AG20443 (cell line): ENCODE data around the gene NYAP2.
A peak's percentile ranks its signal among the peaks of the same experiment; 100 is the strongest.

Experiments
- DNase-seq: peaks from one replicate; pipeline ENCODE4 v3.0.0; 2012; ENCODE audit warnings: low spot score, mixed read lengths

The NYAP2 gene

DNA sequence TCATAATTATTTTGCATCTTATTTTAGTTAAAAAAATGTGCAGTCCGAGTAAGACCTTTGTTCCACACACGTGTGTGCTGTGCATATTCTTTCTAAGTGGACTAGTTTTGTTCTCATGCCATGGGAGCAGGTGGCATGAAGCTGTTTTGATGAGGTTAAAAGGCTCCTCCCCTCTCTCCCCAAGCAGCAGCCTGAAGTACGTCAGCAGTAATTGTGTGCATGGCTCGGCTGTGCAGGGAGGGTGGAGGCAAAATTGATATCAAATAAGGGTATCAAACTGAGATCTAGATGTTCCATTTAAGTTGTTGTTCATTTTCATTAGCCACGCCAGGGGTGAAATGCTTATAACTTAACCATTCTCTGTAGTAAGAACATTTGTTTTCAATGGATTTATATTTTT lies at the start of gene NYAP2:
Gene NYAP2, plus strand, starts transcription at position 207 of the 400 bp plus-strand sequence. CDS start 9,171 bp downstream, outside the sequence.
- no peak for DNase-seq

GRCh38 chr2:225353579-225354085 lies 45.9 kb upstream of the NYAP2 start:
- no peak for DNase-seq

DNA sequence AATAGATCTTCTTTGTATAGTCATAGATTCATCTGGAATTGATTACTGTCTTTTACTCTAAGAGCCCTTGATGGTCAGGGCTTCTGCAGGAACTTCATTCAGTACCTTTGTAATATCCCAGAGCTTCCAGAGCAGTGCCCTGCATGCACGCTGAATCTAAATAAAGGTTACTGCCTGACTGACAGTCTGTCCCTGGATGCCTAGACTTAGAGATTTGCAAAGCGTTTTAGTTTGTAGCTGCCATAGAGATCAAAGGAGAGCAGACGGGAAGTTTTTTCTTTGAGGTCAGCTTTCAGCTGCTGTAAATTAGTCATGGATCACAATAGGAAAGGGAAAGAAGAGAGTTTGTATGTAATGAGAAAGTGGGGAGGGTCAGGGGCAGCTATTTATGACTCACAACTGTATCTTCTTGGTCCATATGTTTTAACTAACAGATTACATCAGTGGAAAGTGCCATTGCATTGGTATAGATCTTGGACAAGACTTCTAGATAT lies 45.2 kb upstream of the NYAP2 start:
- no peak for DNase-seq

GRCh38 chr2:225355788-225356187 lies 43.7 kb upstream of the NYAP2 start:
- DNase-seq: no peak

DNA sequence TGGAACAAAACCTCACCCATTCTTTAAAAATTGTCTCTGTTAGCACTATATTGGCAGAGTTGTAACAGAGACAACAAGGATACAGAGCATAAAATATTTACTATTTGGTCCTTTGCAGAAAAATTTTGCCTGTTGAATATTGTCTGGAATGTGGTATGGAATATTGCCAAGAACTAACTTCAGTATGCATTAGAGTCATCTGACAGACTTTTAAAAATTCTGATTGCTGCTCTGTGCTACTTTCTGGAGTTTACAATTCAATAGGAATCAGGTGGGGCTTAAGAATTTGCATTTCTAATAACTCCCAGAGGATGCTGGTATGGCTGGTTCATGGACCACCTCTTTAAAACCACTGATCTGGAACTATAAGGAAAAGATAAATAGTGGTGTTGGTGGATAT lies 32.8 kb upstream of the NYAP2 start:
- no peak for DNase-seq

- no peak for DNase-seq
These were observed 32.0 kb upstream of the NYAP2 start for GRCh38 chr2:225367482-225367881.

DNA sequence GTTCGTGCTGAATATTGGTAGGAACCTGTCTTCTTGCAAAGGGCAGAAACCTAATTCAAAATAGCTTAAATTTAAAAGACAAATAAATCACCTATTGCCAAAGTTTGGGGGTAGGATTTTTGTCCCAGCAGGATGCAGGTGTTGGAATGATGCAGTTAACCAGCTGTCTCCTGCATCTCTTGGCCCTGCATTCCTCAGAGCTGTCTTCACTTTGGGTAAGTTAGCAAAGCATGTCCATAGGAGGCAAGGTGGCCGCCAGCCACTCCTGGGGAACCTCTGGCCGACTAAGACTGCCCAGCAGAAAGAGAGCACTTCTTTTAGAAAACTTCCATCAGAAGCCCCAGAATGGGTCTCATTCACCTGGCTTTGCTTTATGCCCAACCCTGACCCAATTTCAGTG lies 20.5 kb upstream of the NYAP2 start:
- no peak for DNase-seq

DNA sequence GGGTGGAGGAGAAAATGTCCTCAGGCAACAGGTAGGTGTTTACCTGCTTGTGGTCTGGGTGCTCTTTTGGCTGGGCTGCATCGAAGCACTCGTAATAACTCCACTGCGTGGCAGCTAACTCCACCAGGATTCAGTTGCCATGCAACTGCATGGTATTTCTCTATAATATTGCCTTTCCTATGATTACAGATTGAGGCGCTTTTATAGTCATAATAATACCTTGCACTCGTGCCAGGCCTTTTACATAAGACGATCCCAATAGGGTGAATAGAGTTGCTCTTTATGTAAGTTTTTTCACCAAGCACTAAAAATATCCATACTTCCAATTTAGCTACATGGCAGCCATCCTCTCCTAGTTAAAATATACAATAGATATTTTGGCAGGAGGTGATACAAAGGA lies 19.7 kb upstream of the NYAP2 start:
- DNase-seq: no peak

DNA sequence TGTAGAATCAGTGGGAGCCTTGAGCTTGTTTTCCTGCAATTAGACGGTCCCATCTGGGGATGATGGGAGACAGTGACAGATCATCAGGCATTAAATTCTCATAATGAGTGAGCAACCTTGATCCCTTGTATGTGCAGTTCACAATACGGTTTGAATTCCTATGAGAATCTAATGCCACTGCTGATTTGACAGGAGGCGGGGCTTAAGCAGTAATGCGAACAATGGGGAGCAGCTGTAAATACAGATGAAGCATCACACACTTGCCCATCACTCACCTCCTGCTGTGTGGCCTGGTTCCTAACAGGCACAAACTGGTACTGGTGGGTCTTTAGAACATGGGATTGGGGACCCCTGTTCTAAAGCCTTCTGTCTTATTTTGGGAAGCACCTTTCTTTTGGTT lies 17.9 kb upstream of the NYAP2 start:
- no peak for DNase-seq

- no peak for DNase-seq
These were observed 1.1 kb upstream of the NYAP2 start for GRCh38 chr2:225398372-225398771.

GRCh38 chr2:225400060-225400511 lies 576 bp downstream of the NYAP2 start:
- peak; percentile 60 for DNase-seq

DNA sequence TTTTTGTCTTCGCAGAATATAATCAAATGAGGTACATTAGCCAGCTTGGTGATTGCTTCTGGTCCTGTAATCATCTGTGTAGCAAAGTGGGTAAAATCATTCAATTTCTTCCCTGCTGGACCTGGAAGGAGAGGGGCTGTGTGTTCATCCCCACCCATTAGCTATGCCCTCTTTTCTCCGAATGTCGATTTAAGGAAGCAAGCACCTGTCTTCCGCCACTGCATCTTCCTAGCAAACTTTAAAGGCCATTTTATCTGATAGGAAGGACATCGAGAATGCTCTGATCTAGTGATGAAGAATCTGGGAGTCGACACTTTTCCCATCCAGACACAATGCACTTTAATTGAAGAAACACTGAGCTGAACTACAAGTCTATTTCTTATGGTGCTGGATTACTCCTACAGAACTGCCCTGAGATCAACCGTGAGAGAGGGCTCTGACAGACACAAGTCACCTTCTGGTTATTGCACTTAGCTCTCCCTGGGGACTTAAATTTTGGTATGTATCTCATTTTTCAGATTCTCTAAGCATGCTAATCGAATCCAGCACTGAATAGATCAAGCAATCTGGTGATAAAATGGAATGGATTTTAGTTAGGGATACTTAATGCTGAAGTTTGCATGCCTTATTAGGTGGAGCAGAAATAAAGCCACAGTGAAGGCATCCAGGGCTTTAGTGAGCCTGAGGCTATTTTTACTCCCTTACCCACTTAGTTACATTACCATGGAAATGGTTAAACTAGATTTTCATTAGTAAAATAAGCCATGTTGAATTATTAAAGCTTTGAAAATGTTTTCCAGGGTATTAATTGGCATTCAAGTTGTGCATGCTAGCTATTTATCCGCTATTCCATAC lies 1.3 kb downstream of the NYAP2 start:
- no peak for DNase-seq

GRCh38 chr2:225402210-225402776 lies 2.8 kb downstream of the NYAP2 start:
- no peak for DNase-seq

GRCh38 chr2:225411452-225411851 lies 11.9 kb downstream of the NYAP2 start:
- DNase-seq: no peak

- no peak for DNase-seq
These were observed 14.3 kb downstream of the NYAP2 start for GRCh38 chr2:225413786-225414185.

DNA sequence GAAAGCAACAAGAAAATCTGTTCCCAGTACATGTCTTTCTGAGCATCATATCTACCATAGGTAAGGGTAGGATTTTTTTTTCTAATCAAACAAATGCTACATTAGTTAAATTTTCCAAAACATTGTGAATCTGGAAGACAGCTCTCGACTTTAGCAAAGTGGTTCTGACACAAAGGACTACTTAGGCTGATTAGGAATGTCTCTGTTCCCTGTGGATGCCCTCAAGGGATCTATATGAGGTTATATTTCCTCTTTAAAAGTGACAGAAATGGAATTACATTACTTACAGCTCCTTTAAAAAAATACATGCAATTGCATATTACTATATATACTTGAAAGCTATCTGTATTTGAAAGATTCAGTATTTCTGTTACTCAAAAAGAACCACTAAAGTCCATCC lies 15.4 kb downstream of the NYAP2 start:
- DNase-seq: no peak

DNA sequence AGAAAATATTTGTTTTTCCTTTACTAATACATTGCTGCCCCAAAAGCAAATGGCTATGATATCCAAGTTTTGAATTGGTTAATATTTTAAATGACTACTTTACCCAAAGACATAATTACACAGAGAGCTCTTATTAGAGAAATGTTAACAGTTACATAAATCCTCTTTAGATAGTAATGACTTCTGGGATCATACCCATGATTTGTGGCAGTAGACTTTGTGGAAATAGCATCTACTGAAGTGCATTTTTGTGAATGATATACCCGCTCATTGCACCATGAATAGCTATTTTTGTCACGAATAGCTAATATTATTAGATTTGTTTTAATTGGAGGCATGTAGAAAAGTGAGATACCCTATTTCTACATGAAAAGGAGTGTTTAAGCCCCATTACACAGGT lies 15.8 kb downstream of the NYAP2 start:
- DNase-seq: no peak

DNA sequence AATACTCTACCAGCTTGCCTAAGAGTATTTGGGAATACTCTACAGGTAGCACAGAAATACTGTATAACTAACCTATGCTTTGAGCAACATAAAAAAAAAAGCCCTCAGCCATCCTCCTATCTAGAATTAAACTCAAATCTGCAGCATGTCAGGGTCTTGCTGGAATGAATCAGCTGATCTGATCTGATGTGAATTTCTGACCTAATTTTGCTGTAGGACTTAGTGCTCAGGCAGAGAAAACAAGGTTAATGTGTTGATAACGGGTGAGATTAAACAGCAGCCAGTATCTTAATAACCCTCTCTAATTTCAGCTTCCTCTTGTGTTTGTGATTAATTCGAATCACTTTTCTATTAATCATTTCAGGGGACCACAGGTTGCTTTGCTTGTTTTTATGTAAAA lies 16.3 kb downstream of the NYAP2 start:
- no peak for DNase-seq

DNA sequence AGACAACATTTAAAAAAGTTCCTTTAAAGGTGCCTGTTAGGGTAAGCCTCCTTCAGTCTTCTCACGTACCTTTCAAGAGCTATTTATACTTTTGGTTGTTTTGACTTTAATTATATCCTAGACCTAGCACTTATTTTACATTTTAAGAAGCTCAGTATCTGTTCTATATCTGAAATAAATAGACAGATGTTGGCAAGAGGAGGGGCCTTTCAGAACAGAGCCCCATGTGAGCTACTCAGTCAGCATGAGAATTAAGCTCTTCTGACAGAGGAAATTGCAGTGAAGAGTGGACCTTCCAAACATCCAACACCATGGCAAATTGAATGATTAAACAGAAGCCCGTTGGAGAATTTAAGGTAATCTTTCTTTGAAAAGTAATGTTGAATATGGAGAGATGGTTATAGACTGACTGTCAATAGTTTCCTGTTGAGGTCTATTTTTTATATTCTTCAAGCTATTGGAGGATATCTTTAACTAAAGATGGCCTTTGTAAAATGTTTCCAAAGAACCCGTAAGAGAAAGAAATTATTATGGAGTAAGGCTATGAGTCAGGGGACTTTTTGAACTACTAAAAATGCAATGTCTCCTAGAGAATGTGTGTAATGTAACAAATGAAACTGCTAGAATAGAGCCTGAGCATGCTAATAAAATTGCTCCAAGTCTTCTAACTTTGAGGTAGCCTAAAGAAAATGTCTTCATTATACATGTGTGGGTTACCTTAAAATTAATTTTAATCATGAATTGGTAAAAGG lies 17.3 kb downstream of the NYAP2 start:
- no peak for DNase-seq

- no peak for DNase-seq
These were observed 19.5 kb downstream of the NYAP2 start for GRCh38 chr2:225419033-225419432.

- DNase-seq: no peak
These were observed 22.6 kb downstream of the NYAP2 start for GRCh38 chr2:225422145-225422544.

GRCh38 chr2:225425284-225425683 lies 25.8 kb downstream of the NYAP2 start:
- DNase-seq: no peak

- DNase-seq: no peak
These were observed 28.9 kb downstream of the NYAP2 start for GRCh38 chr2:225428360-225428759.
